ENCODE results near the gene RAVER1.

RAVER1 gene

GRCh38 chr19:10268071-10268470 is 65.3 kb downstream of the RAVER1 start:
- POLR2A ChIA-PET: interaction anchor here (1.6 kb wide), 1 partner anchor 121 kb away, joined by 3 read pairs; no protein-coding TSS in a partner anchor
- Histone ChIP-seq H3K4me1 (ENCODE audit: control insufficient read depth, insufficient read depth, low read length) (no peaks in the 10 kb centered on the region), H3K27ac (ENCODE audit: extremely low read depth, low read depth, low read length) (no peak overlapping the region), H3K4me3 (ENCODE audit: low read depth, low read length) (no peak overlapping the region), H3K9me3 (ENCODE audit: control insufficient read depth, insufficient read depth, low read depth, low read length) (no peaks in the 10 kb centered on the region), H3K36me3 (ENCODE audit: control insufficient read depth in 2 of 2, insufficient read depth in 1 of 2, low read length in 2 of 2) (no peaks in the 10 kb centered on the region)
- no peak for TF ChIP-seq ZNF560 (tag by site-specific recombination; IDR thresholded peaks at IDR 0.05; ENCODE audit: borderline replicate concordance)
- TF ChIP-seq ZNF596 (tag by site-specific recombination; IDR thresholded peaks at IDR 0.05): no peak
- TF ChIP-seq KLF9 (tag by site-specific recombination; IDR thresholded peaks at IDR 0.05; ENCODE audit: low read depth): no peak
- TF ChIP-seq MYNN (tag by site-specific recombination; IDR thresholded peaks at IDR 0.05; ENCODE audit: borderline replicate concordance): no peak
- no peak for TF ChIP-seq SP2 (tag by site-specific recombination; IDR thresholded peaks at IDR 0.05)
- no peak for TF ChIP-seq ZNF555 (tag by site-specific recombination; conservative IDR thresholded peaks at IDR 0.05)
- TF ChIP-seq ZNF792 (tag by site-specific recombination; IDR thresholded peaks at IDR 0.05): no peak
- no peak for TF ChIP-seq ZFHX2 (tag by site-specific recombination; conservative IDR thresholded peaks at IDR 0.05)
- TF ChIP-seq ZNF416 (tag by site-specific recombination; IDR thresholded peaks at IDR 0.05): no peak
- no peak for TF ChIP-seq ZNF169 (tag by site-specific recombination; IDR thresholded peaks at IDR 0.05)
- no peak for TF ChIP-seq ZNF629 (tag by site-specific recombination; IDR thresholded peaks at IDR 0.05)
- no peak for TF ChIP-seq EGR2 (tag by site-specific recombination; IDR thresholded peaks at IDR 0.05; ENCODE audit: low read depth)
- no peak for TF ChIP-seq PBX3 (CRISPR knock-in tag; IDR thresholded peaks at IDR 0.05)
- no peak for TF ChIP-seq ZNF362 (tag by site-specific recombination; IDR thresholded peaks at IDR 0.05)
- TF ChIP-seq SCRT1 (tag by site-specific recombination; IDR thresholded peaks at IDR 0.05; ENCODE audit: borderline replicate concordance): no peak
- no peak for TF ChIP-seq ZNF121 (tag by site-specific recombination; IDR thresholded peaks at IDR 0.05)
- TF ChIP-seq ZNF433 (tag by site-specific recombination; IDR thresholded peaks at IDR 0.05; ENCODE audit: low read depth): no peak
- TF ChIP-seq ZNF350 (tag by site-specific recombination; IDR thresholded peaks at IDR 0.05): no peak
- CTCF ChIA-PET: interaction anchor here (0.6 to 9.2 kb wide), 8 partner anchors 8 to 304 kb away, joined by 3 to 170 read pairs (median 11); partner anchors contain the start of gene TYK2

GRCh38 chr19:10266706-10267105 is 66.6 kb downstream of the RAVER1 start:
- Histone ChIP-seq H3K27ac (ENCODE audit: extremely low read depth, low read depth, low read length) (no peak overlapping the region), H3K4me1 (ENCODE audit: control insufficient read depth, insufficient read depth, low read length) (no peaks in the 10 kb centered on the region), H3K36me3 (ENCODE audit: control insufficient read depth in 2 of 2, insufficient read depth in 1 of 2, low read length in 2 of 2) (no peaks in the 10 kb centered on the region), H3K4me3 (ENCODE audit: low read depth, low read length) (no peak overlapping the region), H3K9me3 (ENCODE audit: control insufficient read depth, insufficient read depth, low read depth, low read length) (no peaks in the 10 kb centered on the region)
- ChIA-PET POLR2A (interaction anchor here (0.7 to 1.6 kb wide), 2 partner anchors 65 to 122 kb away, joined by 3 to 5 read pairs; no protein-coding TSS in a partner anchor), CTCF (interaction anchor here (0.6 to 9.2 kb wide), 6 partner anchors 7 to 126 kb away, joined by 3 to 170 read pairs (median 24); partner anchors contain the start of gene ICAM5)
- TF ChIP-seq ZNF510 (tag by site-specific recombination; IDR thresholded peaks at IDR 0.05; ENCODE audit: insufficient replicate concordance) (no peak), KLF8 (tag by site-specific recombination; IDR thresholded peaks at IDR 0.05) (no peak), GLI2 (tag by site-specific recombination; IDR thresholded peaks at IDR 0.05; ENCODE audit: borderline replicate concordance, low read depth) (no peak), GLI4 (tag by site-specific recombination; IDR thresholded peaks at IDR 0.05) (no peak), ZFP3 (tag by site-specific recombination; IDR thresholded peaks at IDR 0.05; ENCODE audit: low read depth) (no peak), ZNF529 (tag by site-specific recombination; IDR thresholded peaks at IDR 0.05; ENCODE audit: insufficient replicate concordance) (no peak), ZNF391 (tag by site-specific recombination; IDR thresholded peaks at IDR 0.05; ENCODE audit: borderline replicate concordance, low read depth) (no peak), SCRT1 (tag by site-specific recombination; IDR thresholded peaks at IDR 0.05; ENCODE audit: borderline replicate concordance) (no peak), ZNF146 (tag by site-specific recombination; IDR thresholded peaks at IDR 0.05) (no peak), PBX3 (CRISPR knock-in tag; IDR thresholded peaks at IDR 0.05) (no peak), ZNF239 (tag by site-specific recombination; IDR thresholded peaks at IDR 0.05) (no peak), ZNF76 (tag by site-specific recombination; IDR thresholded peaks at IDR 0.05; ENCODE audit: borderline replicate concordance, low read depth) (no peak), ZNF354C (tag by site-specific recombination; IDR thresholded peaks at IDR 0.05; ENCODE audit: borderline replicate concordance, low read depth) (no peak), ZNF513 (tag by site-specific recombination; IDR thresholded peaks at IDR 0.05) (no peak)

Data from HEK293 (cell line).